ENCODE results near the gene ERAS.

Gene ERAS

DNA sequence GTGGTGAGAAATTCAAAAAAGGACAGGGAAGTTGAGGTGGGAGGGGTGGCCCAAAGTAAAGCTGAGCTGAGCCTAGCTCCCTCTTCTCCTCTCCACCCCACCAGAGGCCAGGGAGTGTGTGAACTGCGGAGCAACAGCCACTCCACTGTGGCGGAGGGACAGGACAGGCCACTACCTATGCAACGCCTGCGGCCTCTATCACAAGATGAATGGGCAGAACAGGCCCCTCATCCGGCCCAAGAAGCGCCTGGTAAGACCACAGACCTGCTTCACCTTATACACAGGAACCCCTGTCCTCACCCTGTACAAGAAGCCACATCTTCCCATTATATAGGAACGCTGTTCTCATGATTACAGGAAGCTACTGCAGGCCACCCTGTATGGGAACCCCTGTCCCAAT, 34.1 kb upstream of the ERAS start:
- no peak overlapping the region for H3K4me3 ChIP-seq (ENCODE audit: low read depth, low read length)
- H3K27ac ChIP-seq: no peak overlapping the region
- no peaks in the 10 kb centered on the region for H3K36me3 ChIP-seq
- H3K9me3 ChIP-seq (ENCODE audit: severe bottlenecking): no peaks in the 10 kb centered on the region
- peaks cover 2% of the 10 kb centered on the region for H3K27me3 ChIP-seq (ENCODE audit: insufficient read depth, low read depth, severe bottlenecking)
- TF ChIP-seq, protein P1, sequence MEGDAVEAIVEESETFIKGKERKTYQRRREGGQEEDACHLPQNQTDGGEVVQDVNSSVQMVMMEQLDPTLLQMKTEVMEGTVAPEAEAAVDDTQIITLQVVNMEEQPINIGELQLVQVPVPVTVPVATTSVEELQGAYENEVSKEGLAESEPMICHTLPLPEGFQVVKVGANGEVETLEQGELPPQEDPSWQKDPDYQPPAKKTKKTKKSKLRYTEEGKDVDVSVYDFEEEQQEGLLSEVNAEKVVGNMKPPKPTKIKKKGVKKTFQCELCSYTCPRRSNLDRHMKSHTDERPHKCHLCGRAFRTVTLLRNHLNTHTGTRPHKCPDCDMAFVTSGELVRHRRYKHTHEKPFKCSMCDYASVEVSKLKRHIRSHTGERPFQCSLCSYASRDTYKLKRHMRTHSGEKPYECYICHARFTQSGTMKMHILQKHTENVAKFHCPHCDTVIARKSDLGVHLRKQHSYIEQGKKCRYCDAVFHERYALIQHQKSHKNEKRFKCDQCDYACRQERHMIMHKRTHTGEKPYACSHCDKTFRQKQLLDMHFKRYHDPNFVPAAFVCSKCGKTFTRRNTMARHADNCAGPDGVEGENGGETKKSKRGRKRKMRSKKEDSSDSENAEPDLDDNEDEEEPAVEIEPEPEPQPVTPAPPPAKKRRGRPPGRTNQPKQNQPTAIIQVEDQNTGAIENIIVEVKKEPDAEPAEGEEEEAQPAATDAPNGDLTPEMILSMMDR (IDR thresholded peaks at IDR 0.05; ENCODE audit: low read depth, low read length): no peak
- DNase-seq: no peak

DNA sequence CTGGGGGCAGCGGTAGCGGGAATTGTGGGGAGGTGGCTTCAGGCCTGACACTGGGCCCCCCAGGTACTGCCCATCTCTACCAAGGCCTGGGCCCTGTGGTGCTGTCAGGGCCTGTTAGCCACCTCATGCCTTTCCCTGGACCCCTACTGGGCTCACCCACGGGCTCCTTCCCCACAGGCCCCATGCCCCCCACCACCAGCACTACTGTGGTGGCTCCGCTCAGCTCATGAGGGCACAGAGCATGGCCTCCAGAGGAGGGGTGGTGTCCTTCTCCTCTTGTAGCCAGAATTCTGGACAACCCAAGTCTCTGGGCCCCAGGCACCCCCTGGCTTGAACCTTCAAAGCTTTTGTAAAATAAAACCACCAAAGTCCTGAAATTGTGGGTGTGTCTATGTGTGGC, 32.4 kb upstream of the ERAS start:
- no peak overlapping the region for H3K4me3 ChIP-seq (ENCODE audit: low read depth, low read length)
- TF ChIP-seq, protein P1 (IDR thresholded peaks at IDR 0.05; ENCODE audit: low read depth, low read length): no peak
- no peak overlapping the region for H3K27ac ChIP-seq
- no peaks in the 10 kb centered on the region for H3K9me3 ChIP-seq (ENCODE audit: severe bottlenecking)
- no peaks in the 10 kb centered on the region for H3K36me3 ChIP-seq
- DNase-seq: no peak
- peaks cover 2% of the 10 kb centered on the region for H3K27me3 ChIP-seq (ENCODE audit: insufficient read depth, low read depth, severe bottlenecking)

DNA sequence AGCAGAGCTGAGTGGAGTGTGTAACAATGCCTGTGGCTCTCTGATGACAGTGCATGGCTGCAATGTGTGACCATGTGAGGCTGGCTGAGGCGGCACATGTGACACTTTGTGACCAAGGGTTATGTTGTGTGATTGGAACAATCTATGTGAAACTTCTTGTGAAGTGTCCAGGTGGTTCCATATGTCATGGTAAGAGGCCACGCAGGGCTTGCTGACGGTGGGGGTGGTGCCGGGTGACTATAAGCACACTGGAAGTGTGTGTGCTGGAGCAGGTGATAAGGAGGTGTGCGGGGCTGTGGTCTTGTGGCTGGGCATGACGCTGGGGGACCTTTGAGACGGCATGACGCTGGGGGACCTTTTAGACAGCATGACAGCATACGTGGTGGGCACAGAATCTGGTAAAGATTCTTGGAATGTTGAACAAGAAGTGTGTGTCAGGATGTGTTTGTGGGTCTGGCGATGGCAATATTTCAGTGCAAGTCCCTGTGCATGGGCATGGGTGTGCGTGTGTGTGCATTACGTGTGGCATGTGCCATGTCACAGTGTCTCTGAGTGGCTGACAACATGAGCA, 31.9 kb upstream of the ERAS start:
- Histone ChIP-seq H3K9me3 (ENCODE audit: severe bottlenecking) (no peaks in the 10 kb centered on the region), H3K27ac (no peak overlapping the region), H3K36me3 (no peaks in the 10 kb centered on the region), H3K4me3 (ENCODE audit: low read depth, low read length) (no peak overlapping the region), H3K27me3 (ENCODE audit: insufficient read depth, low read depth, severe bottlenecking) (peaks cover 2% of the 10 kb centered on the region)
- DNase-seq: no peak
- TF ChIP-seq, protein P1 (IDR thresholded peaks at IDR 0.05; ENCODE audit: low read depth, low read length): no peak

DNA sequence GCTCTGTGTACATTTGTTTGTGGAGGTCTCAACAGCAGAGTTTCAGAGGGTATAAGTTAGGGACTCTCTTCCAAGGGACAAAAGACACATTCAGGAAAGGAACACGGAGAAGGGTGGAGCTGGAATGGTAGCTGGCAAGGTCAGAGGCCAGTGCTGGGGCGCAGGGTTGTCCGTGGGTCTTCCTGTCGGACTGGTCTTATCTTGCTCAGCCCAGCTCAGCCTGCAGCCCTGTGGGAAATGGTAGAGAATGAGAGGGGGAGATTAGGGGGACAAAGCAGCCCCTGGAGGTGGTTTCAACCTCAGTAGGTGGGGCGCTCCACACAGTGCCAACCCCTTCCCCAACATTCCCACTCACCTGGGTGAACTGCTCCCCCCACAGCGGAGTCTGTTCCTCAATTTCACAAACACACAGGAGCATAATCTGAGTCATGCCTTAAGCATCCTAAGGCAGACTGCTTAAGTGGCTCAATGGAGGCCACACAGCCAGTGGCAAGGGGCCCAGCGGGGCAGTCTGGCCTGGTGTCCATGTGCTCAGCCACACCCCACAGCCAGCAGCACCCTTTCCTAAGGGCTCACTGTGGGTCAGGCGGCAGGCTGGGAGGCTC, 31.3 kb upstream of the ERAS start:
- TF ChIP-seq, protein P1 (IDR thresholded peaks at IDR 0.05; ENCODE audit: low read depth, low read length): no peak
- Histone ChIP-seq H3K4me3 (ENCODE audit: low read depth, low read length) (no peak overlapping the region), H3K36me3 (no peaks in the 10 kb centered on the region), H3K27me3 (ENCODE audit: insufficient read depth, low read depth, severe bottlenecking) (peaks cover 2% of the 10 kb centered on the region), H3K9me3 (ENCODE audit: severe bottlenecking) (no peaks in the 10 kb centered on the region), H3K27ac (no peak overlapping the region)
- DNase-seq: peak; percentile 19

DNA sequence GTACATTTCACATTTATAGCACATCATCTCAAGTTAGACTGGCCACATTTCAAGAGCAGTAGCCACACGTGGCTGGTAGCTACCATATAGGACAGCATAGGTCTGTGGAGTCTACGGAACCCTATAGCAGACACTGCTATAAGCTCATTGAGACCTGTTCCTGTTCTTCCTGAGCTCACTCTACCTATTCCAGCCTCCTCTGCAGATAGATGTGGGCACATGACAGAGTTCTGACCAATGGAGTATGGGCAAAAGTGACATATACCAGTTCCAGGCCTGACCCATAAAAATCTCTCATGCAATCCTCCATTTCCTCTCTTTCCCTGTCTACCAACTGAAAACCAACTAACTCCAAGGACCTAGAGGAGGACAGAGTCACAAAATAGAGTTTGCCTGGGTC, 28.0 kb upstream of the ERAS start:
- Histone ChIP-seq H3K27ac (no peak overlapping the region), H3K9me3 (ENCODE audit: severe bottlenecking) (no peaks in the 10 kb centered on the region), H3K4me3 (ENCODE audit: low read depth, low read length) (no peak overlapping the region), H3K27me3 (ENCODE audit: insufficient read depth, low read depth, severe bottlenecking) (no peaks in the 10 kb centered on the region), H3K36me3 (peaks cover 3% of the 10 kb centered on the region; the same call in 1 of the 2 replicates)
- DNase-seq: no peak
- TF ChIP-seq, protein P1 (IDR thresholded peaks at IDR 0.05; ENCODE audit: low read depth, low read length): no peak

Data from WERI-Rb-1 (cell line).